ENCODE measurements around the gene RAB3GAP2.

The RAB3GAP2 gene

DNA sequence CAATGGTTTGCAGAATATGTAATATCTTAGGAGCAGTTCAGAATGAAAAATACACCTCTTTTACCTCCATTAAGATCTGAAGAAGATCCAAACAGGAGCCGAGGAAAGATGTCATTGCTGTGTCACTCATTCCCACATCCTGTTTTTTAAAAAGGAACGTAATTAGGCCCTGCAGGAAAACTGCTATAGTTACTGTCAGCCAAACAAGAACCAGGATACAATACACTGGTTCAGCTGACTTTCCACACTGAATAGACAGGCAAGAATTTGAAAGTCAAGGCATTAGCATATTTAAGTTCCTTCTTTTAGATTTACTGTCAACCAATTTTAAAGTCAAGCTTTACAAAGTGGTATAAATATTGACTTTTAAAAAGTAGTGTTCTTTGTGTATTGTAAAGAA, 114.5 kb downstream of the RAB3GAP2 start:
- no peak for DNase-seq (ENCODE audit: low read depth)
- H3K4me3 ChIP-seq (ENCODE audit: low read depth, low read length): no peak overlapping the region
- TF ChIP-seq CTCF (IDR thresholded peaks at IDR 0.05; ENCODE audit: low read depth, low read length) (no peak), MYC (IDR thresholded peaks at IDR 0.05; ENCODE audit: low read depth, low read length) (no peak), POLR2A (IDR thresholded peaks at IDR 0.05; ENCODE audit: extremely low read depth, insufficient read length) (no peak)
- TF ChIP-seq, protein P1, sequence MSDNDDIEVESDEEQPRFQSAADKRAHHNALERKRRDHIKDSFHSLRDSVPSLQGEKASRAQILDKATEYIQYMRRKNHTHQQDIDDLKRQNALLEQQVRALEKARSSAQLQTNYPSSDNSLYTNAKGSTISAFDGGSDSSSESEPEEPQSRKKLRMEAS (IDR thresholded peaks at IDR 0.05; ENCODE audit: low read depth, low read length): no peak

DNA sequence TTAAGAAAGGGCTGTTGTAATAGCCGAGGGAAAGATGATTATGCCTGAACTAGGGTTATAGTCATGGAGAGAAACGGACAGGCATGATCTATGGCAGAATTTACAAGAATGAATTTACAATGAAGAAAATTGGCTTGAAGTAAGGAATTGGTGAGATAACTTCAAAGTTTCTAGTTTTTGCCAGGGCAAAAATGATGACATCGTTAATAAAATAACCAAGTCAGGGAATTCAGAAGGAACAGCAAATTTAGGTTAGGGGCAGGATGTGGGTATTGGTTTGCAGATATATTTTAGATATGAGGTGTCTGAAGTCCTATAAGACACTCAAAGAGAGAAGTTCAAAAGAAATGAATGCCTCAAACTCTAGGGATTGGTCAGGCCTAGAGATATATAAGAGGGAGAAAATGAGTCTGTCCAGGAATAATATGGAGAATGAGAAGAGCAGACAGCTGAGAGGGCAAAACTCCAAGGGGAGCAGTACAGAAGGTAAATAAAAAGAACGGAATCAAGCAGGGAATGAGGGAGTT, 115.6 kb downstream of the RAB3GAP2 start:
- H3K4me3 ChIP-seq (ENCODE audit: low read depth, low read length): no peak overlapping the region
- no peak for DNase-seq (ENCODE audit: low read depth)
- TF ChIP-seq MYC (IDR thresholded peaks at IDR 0.05; ENCODE audit: low read depth, low read length) (no peak), CTCF (IDR thresholded peaks at IDR 0.05; ENCODE audit: low read depth, low read length) (no peak), POLR2A (IDR thresholded peaks at IDR 0.05; ENCODE audit: extremely low read depth, insufficient read length) (no peak)
- TF ChIP-seq, protein P1 (IDR thresholded peaks at IDR 0.05; ENCODE audit: low read depth, low read length): no peak

- TF ChIP-seq, protein P1 (IDR thresholded peaks at IDR 0.05; ENCODE audit: low read depth, low read length): no peak
- TF ChIP-seq CTCF (IDR thresholded peaks at IDR 0.05; ENCODE audit: low read depth, low read length): no peak
- no peak for TF ChIP-seq MYC (IDR thresholded peaks at IDR 0.05; ENCODE audit: low read depth, low read length)
- no peak for TF ChIP-seq POLR2A (IDR thresholded peaks at IDR 0.05; ENCODE audit: extremely low read depth, insufficient read length)
- DNase-seq (ENCODE audit: low read depth): no peak
- no peak overlapping the region for H3K4me3 ChIP-seq (ENCODE audit: low read depth, low read length)
These were observed 119.1 kb downstream of the RAB3GAP2 start for GRCh38 chr1:220153147-220153546.

GRCh38 chr1:220151454-220151853, 120.8 kb downstream of the RAB3GAP2 start:
- no peak overlapping the region for H3K4me3 ChIP-seq (ENCODE audit: low read depth, low read length)
- DNase-seq (ENCODE audit: low read depth): no peak
- TF ChIP-seq, protein P1 (IDR thresholded peaks at IDR 0.05; ENCODE audit: low read depth, low read length): no peak
- no peak for TF ChIP-seq POLR2A (IDR thresholded peaks at IDR 0.05; ENCODE audit: extremely low read depth, insufficient read length)
- TF ChIP-seq CTCF (IDR thresholded peaks at IDR 0.05; ENCODE audit: low read depth, low read length): no peak
- no peak for TF ChIP-seq MYC (IDR thresholded peaks at IDR 0.05; ENCODE audit: low read depth, low read length)

DNA sequence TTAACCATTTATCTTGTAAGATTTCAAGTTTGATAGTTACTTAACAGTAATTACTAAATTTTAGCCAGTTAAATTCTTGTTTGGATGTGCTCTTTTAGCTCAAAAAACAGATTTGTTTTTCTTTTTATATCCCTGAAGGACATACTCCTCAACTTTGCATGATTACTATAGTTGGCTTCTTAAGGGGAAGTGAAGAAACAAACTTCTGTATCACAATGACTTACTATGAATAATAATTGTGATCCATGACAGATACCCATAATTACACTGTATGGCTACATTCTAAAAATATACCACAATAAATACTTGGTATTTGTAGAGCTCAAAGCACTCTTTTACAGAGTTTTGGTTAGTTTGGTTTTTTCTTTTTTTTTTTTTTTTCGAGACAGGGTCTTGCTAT, 122.5 kb downstream of the RAB3GAP2 start:
- no peak for DNase-seq (ENCODE audit: low read depth)
- H3K4me3 ChIP-seq (ENCODE audit: low read depth, low read length): no peak overlapping the region
- TF ChIP-seq, protein P1 (IDR thresholded peaks at IDR 0.05; ENCODE audit: low read depth, low read length): no peak
- no peak for TF ChIP-seq CTCF (IDR thresholded peaks at IDR 0.05; ENCODE audit: low read depth, low read length)
- no peak for TF ChIP-seq MYC (IDR thresholded peaks at IDR 0.05; ENCODE audit: low read depth, low read length)
- no peak for TF ChIP-seq POLR2A (IDR thresholded peaks at IDR 0.05; ENCODE audit: extremely low read depth, insufficient read length)

Measured in NB4 (cell line).